NCI-H2107 treated with DMSO at 0.1 percent for 48 hours (cell line): ENCODE measurements around the gene CLEC2B.

Source experiments
- DNase-seq: peaks from one replicate; lab custom pipeline; 2025; ENCODE audit not compliant: unreplicated experiment; lab: John Stamatoyannopoulos, UW

Gene CLEC2B

DNA sequence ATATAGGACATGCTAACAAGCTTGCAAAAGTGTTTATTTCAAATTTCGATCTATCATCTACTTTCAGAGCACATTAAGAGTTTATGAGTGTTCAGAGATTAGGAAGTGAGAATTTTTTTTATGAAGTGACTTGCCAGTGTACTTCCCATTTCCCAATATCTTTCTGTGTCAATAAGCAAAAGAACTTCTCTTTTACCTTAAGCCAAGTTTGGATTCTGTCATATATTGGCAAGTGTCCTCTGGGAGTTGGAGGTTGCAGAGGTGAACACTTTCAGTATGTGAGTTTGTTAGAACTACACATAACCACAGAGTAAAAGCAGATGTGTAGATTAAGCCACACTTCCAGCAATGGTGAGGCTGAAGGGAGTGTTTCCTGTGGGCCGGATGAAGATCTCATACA lies 58.5 kb downstream of the CLEC2B start:
- DNase-seq, result no peak

DNA sequence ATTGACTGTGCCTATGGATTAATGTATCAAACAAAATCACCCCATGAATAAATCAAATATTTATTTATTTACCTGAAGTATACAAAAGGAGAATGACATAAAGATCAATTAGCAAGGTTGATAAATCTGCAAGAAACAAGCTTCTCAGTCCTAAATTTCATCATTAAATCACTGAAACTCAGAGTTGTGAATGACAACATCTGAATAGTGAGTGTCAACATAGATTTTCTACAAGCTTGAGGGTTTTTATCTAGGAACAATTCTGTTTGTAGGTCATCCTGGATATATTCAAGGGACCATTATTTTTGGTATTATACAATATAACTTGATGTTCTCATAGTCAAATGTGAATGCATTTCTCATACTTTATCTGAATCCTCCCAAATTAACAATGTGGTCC lies 59.3 kb downstream of the CLEC2B start:
- DNase-seq, result no peak

DNA sequence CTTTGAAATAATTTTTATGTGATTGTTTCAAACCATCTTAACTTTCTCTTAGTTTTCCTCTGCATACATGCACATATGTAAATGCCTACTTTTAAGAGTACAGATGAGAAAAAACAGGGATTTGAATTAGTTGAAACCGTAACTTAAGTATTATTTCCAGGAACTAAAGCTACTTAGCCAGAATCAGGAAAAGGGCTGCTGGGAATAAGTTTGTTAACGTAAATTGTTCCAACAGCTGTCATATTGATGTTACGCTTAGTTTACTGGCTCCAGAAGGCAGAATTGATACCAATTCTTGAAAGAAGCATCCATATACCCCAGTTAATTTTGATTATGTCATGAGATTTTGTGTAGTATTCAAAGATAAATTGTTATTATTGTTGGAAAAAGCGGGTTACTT lies 59.8 kb downstream of the CLEC2B start:
- no peak for DNase-seq

DNA sequence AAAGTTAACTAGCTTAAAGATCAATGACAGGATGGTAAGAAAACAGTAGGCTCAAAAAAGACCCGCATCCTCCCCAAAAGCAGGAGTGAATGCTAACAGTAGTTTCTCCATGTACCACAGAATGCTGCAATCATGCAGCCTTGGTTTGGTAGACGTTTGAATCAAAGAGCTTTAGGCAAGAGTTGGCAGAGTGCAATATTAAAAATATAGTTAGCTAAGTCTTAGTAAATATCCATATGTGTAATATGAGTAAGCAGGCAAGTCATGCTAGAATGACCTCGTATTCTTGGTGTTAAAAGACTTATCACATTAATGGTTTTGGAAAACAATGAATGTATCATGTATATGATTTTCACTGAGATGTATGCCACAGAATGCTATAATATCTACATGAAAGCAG lies 60.6 kb downstream of the CLEC2B start:
- no peak for DNase-seq

DNA sequence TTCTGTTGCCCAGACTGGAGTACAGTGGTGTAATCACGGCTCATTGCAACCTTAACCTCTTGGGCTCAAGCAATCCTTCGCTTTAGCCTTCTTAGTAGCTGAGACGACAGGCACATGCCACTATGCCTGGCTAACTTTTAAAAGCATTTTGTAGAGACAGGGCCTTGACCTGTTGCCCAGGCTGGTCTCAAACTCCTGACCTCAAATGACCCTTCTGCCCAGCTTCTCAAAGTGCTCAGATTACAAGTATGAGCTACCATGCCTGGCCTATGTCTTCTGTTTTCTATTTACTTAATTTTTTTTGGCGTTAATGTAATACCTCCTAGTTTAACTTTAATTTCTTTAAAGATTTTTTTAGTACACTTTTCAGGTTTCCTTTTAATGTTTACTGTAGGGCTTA lies 62.4 kb downstream of the CLEC2B start:
- DNase-seq, result no peak

DNA sequence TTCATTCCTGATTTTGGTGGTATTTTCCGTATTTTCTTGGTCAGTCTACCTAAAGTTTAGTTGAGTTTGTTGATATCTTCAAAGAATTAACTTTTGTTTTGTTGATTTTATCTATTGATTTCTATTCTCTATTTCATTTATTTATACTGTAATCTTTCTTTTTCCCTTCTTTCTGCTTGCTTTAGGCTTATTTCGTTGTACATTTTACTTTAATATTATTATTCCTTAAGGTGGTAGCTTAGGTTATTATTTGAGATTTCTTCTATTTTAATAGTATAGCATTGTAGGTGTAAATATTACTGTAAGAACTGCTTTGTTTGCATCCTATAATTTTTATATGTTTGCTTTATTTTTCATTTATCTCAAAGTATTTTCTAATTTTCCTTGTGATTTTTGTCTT lies 63.3 kb downstream of the CLEC2B start:
- DNase-seq, result no peak
